GM12878 (cell line): ENCODE data around the gene MAPRE3. TPM values are rescaled to one million over a fixed set of nuclear protein-coding genes. Genes with fewer than 3 reads are reported as not detected.

Experiments
- ATAC-seq: fragments of 200-7000 bp; cut with Tn5 transposase; 3 replicates; pipeline ENCODE4 v1.9.1; 2020; ENCODE audit warnings: mild to moderate bottlenecking, moderate library complexity
- Bru-seq: library from RNA; stranded (reverse); fragments of 400-500 nt; gene quantifications from one replicate; lab custom pipeline; 2021; lab: Mats Ljungman, UMichigan
- BruChase-seq, 2 experiments: library from RNA; stranded (reverse); fragments of 400-500 nt; gene quantifications; one replicate each; lab custom pipeline; 2021; lab: Mats Ljungman, UMichigan
- BruUV-seq: library from RNA; stranded (reverse); fragments of 400-500 nt; replicated peaks from 2 replicates; lab custom pipeline; 2021; lab: Mats Ljungman, UMichigan
- CTCF ChIA-PET: fragments of 300-600 bp; sonication (Branson Sonifier 250); formaldehyde crosslinking; extraction: SDS; loops from one replicate; lab custom pipeline; 2021; ENCODE audit warnings: inconsistent platforms; lab: Yijun Ruan, JAX
- POLR2A ChIA-PET: fragments of 350-600 bp; formaldehyde crosslinking; extraction: SDS; loops from one replicate; lab custom pipeline; 2021; ENCODE audit warnings: inconsistent platforms; lab: Charles Lee
- RAD21 ChIA-PET: fragments of 300-600 bp; sonication (Branson Sonifier 250); formaldehyde crosslinking; loops from one replicate; lab custom pipeline; 2023; ENCODE audit warnings: antibody characterized with exemption; ENCODE audit not compliant: unreplicated experiment; lab: Charles Lee
- SMC1A ChIA-PET: fragments of 300-600 bp; sonication (Branson Sonifier 250); formaldehyde crosslinking; loops from one replicate; lab custom pipeline; 2023; ENCODE audit not compliant: unreplicated experiment, uncharacterized antibody; lab: Charles Lee
- DNase-seq: peaks from one replicate; pipeline ENCODE4 v3.0.0-alpha.2; 2011; ENCODE audit warnings: low read depth, low spot score
- FAIRE-seq: peaks from 3 replicates; lab custom pipeline; 2011; peaks lifted over from hg19 to GRCh38; lab: Jason Lieb, UNC
- H2AFZ ChIP-seq: 2 replicates; pipeline ENCODE4 v1.6.0; 2011; ENCODE audit warnings: low read depth, low read length, control low read depth; ENCODE audit not compliant: control insufficient read depth
- H3K27ac ChIP-seq: 2 replicates; pipeline ENCODE4 v1.5.1; 2011; ENCODE audit warnings: control low read depth; ENCODE audit not compliant: control insufficient read depth, insufficient read depth
- H3K27me3 ChIP-seq, 2 experiments: replicated peaks in 1 of 2; 2 replicates each; pipeline versions ENCODE4 v1.6.0 to v1.6.1; 2011; ENCODE audit warnings: low read length in 1 of 2; ENCODE audit not compliant: control insufficient read depth in 2 of 2, insufficient read depth in 2 of 2
- H3K36me3 ChIP-seq, 2 experiments: 2 replicates each; pipeline ENCODE4 v1.5.1; 2011; ENCODE audit warnings: low read length in 1 of 2; ENCODE audit not compliant: control insufficient read depth in 2 of 2, insufficient read depth in 2 of 2
- H3K4me1 ChIP-seq: 2 replicates; pipeline ENCODE4 v1.6.1; 2011; ENCODE audit warnings: mild to moderate bottlenecking, low read length, moderate library complexity, mixed read lengths; ENCODE audit not compliant: control insufficient read depth, insufficient read depth
- H3K4me2 ChIP-seq: 2 replicates; pipeline ENCODE4 v1.6.0; 2011; ENCODE audit warnings: control low read depth; ENCODE audit not compliant: control insufficient read depth, insufficient read depth
- H3K4me3 ChIP-seq: fragments of 200-600 bp; sonication (generic); 2 replicates; pipeline ENCODE4 v1.5.1; 2016
- H3K79me2 ChIP-seq: 2 replicates; pipeline ENCODE4 v1.6.0; 2011; ENCODE audit warnings: low read length; ENCODE audit not compliant: control insufficient read depth, insufficient read depth
- H3K9ac ChIP-seq: 2 replicates; pipeline ENCODE4 v1.8.0; 2011; ENCODE audit warnings: low read length, control low read depth, mixed read lengths; ENCODE audit not compliant: control insufficient read depth, insufficient read depth
- H3K9me3 ChIP-seq: replicated peaks from 3 replicates; pipeline ENCODE4 v1.5.1; 2011; ENCODE audit warnings: mild to moderate bottlenecking, low read length; ENCODE audit not compliant: control insufficient read depth, insufficient read depth
- H4K20me1 ChIP-seq: 2 replicates; pipeline ENCODE4 v1.6.0; 2011; ENCODE audit not compliant: control insufficient read depth, insufficient read depth
- ASH2L ChIP-seq: fragments of 300-600, 200-600 bp; sonication (generic); IDR thresholded peaks from 2 replicates; pipeline ENCODE4 v1.6.1; 2017; ENCODE audit warnings: low read depth, mild to moderate bottlenecking, borderline replicate concordance
- BACH1 ChIP-seq: fragments of 450-650 bp; IDR thresholded peaks from 2 replicates; pipeline ENCODE4 v1.6.1; 2017; ENCODE audit warnings: mild to moderate bottlenecking, borderline replicate concordance
- BCL11A ChIP-seq: IDR thresholded peaks from 2 replicates; pipeline ENCODE4 v1.6.1; 2011; ENCODE audit warnings: low read depth, low read length
- BHLHE40 ChIP-seq, 2 experiments: fragments of 450-650 bp in 1 of 2; IDR thresholded peaks; 2 replicates each; pipeline ENCODE4 v1.6.1; 2011 to 2017; ENCODE audit warnings: low read depth in 2 of 2, borderline replicate concordance in 1 of 2, improper control_type of control experiment in 1 of 2, low read length in 1 of 2, mild to moderate bottlenecking in 1 of 2
- CTCF ChIP-seq, 3 experiments: IDR thresholded peaks in 2 of 3; conservative IDR thresholded peaks in 1 of 3; 2 replicates each; pipeline ENCODE4 v1.5.1; 2011; ENCODE audit warnings: low read depth in 3 of 3, low read length in 3 of 3, mild to moderate bottlenecking in 3 of 3, control low read depth in 2 of 3, moderate library complexity in 2 of 3, inconsistent platforms in 1 of 3, mixed read lengths in 1 of 3; ENCODE audit not compliant: control insufficient read depth in 2 of 3, insufficient read depth in 1 of 3; ENCODE audit errors: extremely low read depth in 1 of 3
- KAT2A ChIP-seq: conservative IDR thresholded peaks from 2 replicates; pipeline ENCODE4 v1.6.1; 2011; ENCODE audit warnings: low read depth, low read length; ENCODE audit not compliant: control insufficient read depth
- NBN ChIP-seq: fragments of 450-650 bp; IDR thresholded peaks from 2 replicates; pipeline ENCODE4 v1.6.1; 2016
- PKNOX1 ChIP-seq: fragments of 450-650 bp; IDR thresholded peaks from 2 replicates; pipeline ENCODE4 v1.6.1; 2016; ENCODE audit warnings: mild to moderate bottlenecking
- SMC3 ChIP-seq: IDR thresholded peaks from 2 replicates; pipeline ENCODE4 v1.6.1; 2011; ENCODE audit warnings: low read length, improper control_type of control experiment, borderline replicate concordance
- ZNF207 ChIP-seq: fragments of 450-650 bp; IDR thresholded peaks from 2 replicates; pipeline ENCODE4 v1.6.1; 2014; ENCODE audit warnings: antibody characterized with exemption, mild to moderate bottlenecking, borderline replicate concordance
- WGBS: methylation state at CpG from one replicate; pipeline ENCODE4 v1.1.6; 2016; ENCODE audit warnings: low lambda C conversion rate; ENCODE audit not compliant: insufficient replicate concordance, insufficient coverage; ENCODE audit errors: missing lambda C conversion rate; 5-methylcytosine and 5-hydroxymethylcytosine counted together
- in situ Hi-C: fragments of 300-500 bp; cut with MboI; formaldehyde crosslinking; loops from 9 replicates; pipeline ENCODE4 v1.14.3; 2018; ENCODE audit warnings: mixed read lengths
- intact Hi-C: fragments of 100-400 bp; cut with micrococcal nuclease; formaldehyde crosslinking; loops from one replicate; pipeline ENCODE4 v1.14.2; 2022; ENCODE audit not compliant: unreplicated experiment
- long read RNA-seq, 2 experiments: library from polyadenylated mRNA; unstranded; transcript quantifications; one replicate each; pipeline ENCODE4 v2.0.0, GENCODE V29; 2019 to 2020
- polyA minus RNA-seq, 3 experiments: library from RNA; depleted of rRNA, polyadenylated mRNA; stranded (reverse); fragments of >200 nt; gene quantifications; 2 replicates each; pipeline ENCODE4 v1.2.3, GENCODE V29; 2011
- polyA plus RNA-seq, 11 experiments: library from polyadenylated mRNA; depleted of rRNA in 4 of 11; unstranded in 6 of 11; stranded (reverse) in 5 of 11; fragments of >200 nt; fragmentation: Nextera tagmentation in 4 of 11; fragmentation: Illumina TruSeq in 1 of 11; extraction: Ambion mirVana in 4 of 11; extraction: Trizol in 1 of 11; gene quantifications; 1 replicate in 1 of 11; 2 replicates in 10 of 11; pipeline versions ENCODE4 v1.2.1 to v1.2.3, GENCODE V29; 2011 to 2016; ENCODE audit warnings: inconsistent platforms in 2 of 11, missing spikeins in 2 of 11, low read depth in 1 of 11
- total RNA-seq, 4 experiments: library from RNA; depleted of rRNA in 3 of 4; stranded (reverse); fragments of >200 nt in 3 of 4; fragmentation: Illumina TruSeq in 1 of 4; extraction: Trizol in 1 of 4; gene quantifications; 2 replicates each; pipeline versions ENCODE4 v1.2.1 to v1.2.3, GENCODE V29; 2013 to 2021
- TF ChIP-seq, protein P1 (sequence below): fragments of 450-650 bp; IDR thresholded peaks from 2 replicates; pipeline ENCODE4 v1.6.1; 2016; ENCODE audit warnings: mild to moderate bottlenecking, moderate library complexity, borderline replicate concordance

The MAPRE3 gene
- total RNA-seq (2013; cell fraction: nucleolus; rRNA removed), result 5.7 and 7.7 TPM in 2 replicates
- 0.16 and 0.73 TPM in 2 replicates for total RNA-seq (2014; rRNA removed)
- total RNA-seq (2014; rRNA removed; fragmentation: Illumina TruSeq; extraction: Trizol), result 0.27 and 0.32 TPM in 2 replicates
- total RNA-seq (2021), result 0.61 and 0.67 TPM in 2 replicates
- 1.3 TPM for polyA plus RNA-seq (2011; ENCODE audit: low read depth)
- polyA plus RNA-seq (2011; rRNA removed), result 0.75 and 0.86 TPM in 2 replicates
- 0.67 and 0.75 TPM in 2 replicates for polyA plus RNA-seq (2011; cell fraction: cytosol; rRNA removed)
- 6.5 and 6.6 TPM in 2 replicates for polyA plus RNA-seq (2011; cell fraction: nucleus; rRNA removed)
- polyA plus RNA-seq (2012), result 2.5 and 3.0 TPM in 2 replicates
- 0.35 and 0.81 TPM in 2 replicates for polyA plus RNA-seq (2014; fragmentation: Illumina TruSeq; extraction: Trizol)
- under 1 TPM in 1 of 2 experiments, not detected in 1; 0.03 TPM for polyA plus RNA-seq (2014; fragmentation: Nextera tagmentation; extraction: Ambion mirVana)
- polyA plus RNA-seq (2014; rRNA removed), result 1.3 and 1.4 TPM in 2 replicates
- polyA plus RNA-seq (2016; fragmentation: Nextera tagmentation; extraction: Ambion mirVana), result 1 to 10 TPM in 1 of 2 experiments, under 1 TPM in 1; 0.66 to 1.1 TPM
- polyA minus RNA-seq (2011; rRNA and poly(A)+ RNA removed), result 0.51 and 0.52 TPM in 2 replicates
- polyA minus RNA-seq (2011; cell fraction: cytosol; rRNA and poly(A)+ RNA removed), result 0.80 and 1.6 TPM in 2 replicates
- 0.36 and 0.96 TPM in 2 replicates for polyA minus RNA-seq (2011; cell fraction: nucleus; rRNA and poly(A)+ RNA removed)
- Bru-seq, nascent RNA, result percentile 44 among the genes with signal in this experiment
- BruChase-seq, experiment 1, labeled RNA remaining after a 6-hour chase, result percentile 45 among the genes with signal in this experiment
- BruChase-seq, experiment 2, labeled RNA remaining after a 2-hour chase, result percentile 41 among the genes with signal in this experiment
- long read RNA-seq, experiment 1, result 0 reads
- long read RNA-seq, experiment 2, result 0 reads

- FAIRE-seq, result peak; percentile 23
- TF ChIP-seq ZNF207 (0 out of 2 replicates have a peak, but pooled peaks have one; percentile 56), BACH1 (0 out of 2 replicates have a peak, but pooled peaks have one; percentile 27), BHLHE40 (IDR thresholded peaks at IDR 0.05; ENCODE audit: borderline replicate concordance in 1 of 2, low read depth in 2 of 2, low read length in 1 of 2) (peak in 1 of 2 experiments; percentile 49; a peak in 2 of 4 replicates), ASH2L (no peak), NBN (0 out of 2 replicates have a peak, but pooled peaks have one; percentile 42), BCL11A (no peak), PKNOX1 (peak; percentile 87), SMC3 (no peak), KAT2A (no peak), CTCF (IDR thresholded peaks at IDR 0.05 in 2 of 3, conservative IDR thresholded peaks at IDR 0.05 in 1 of 3; ENCODE audit: control insufficient read depth in 2 of 3, extremely low read depth in 1 of 3, insufficient read depth in 1 of 3, low read depth in 3 of 3, low read length in 3 of 3) (no peak)
- TF ChIP-seq, protein P1, sequence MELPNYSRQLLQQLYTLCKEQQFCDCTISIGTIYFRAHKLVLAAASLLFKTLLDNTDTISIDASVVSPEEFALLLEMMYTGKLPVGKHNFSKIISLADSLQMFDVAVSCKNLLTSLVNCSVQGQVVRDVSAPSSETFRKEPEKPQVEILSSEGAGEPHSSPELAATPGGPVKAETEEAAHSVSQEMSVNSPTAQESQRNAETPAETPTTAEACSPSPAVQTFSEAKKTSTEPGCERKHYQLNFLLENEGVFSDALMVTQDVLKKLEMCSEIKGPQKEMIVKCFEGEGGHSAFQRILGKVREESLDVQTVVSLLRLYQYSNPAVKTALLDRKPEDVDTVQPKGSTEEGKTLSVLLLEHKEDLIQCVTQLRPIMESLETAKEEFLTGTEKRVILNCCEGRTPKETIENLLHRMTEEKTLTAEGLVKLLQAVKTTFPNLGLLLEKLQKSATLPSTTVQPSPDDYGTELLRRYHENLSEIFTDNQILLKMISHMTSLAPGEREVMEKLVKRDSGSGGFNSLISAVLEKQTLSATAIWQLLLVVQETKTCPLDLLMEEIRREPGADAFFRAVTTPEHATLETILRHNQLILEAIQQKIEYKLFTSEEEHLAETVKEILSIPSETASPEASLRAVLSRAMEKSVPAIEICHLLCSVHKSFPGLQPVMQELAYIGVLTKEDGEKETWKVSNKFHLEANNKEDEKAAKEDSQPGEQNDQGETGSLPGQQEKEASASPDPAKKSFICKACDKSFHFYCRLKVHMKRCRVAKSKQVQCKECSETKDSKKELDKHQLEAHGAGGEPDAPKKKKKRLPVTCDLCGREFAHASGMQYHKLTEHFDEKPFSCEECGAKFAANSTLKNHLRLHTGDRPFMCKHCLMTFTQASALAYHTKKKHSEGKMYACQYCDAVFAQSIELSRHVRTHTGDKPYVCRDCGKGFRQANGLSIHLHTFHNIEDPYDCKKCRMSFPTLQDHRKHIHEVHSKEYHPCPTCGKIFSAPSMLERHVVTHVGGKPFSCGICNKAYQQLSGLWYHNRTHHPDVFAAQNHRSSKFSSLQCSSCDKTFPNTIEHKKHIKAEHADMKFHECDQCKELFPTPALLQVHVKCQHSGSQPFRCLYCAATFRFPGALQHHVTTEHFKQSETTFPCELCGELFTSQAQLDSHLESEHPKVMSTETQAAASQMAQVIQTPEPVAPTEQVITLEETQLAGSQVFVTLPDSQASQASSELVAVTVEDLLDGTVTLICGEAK, result peak; percentile 47; the same call in 1 of the 2 replicates
Measured at GRCh38 chr2:26970244-26970927, at the start of gene MAPRE3. MAPRE3 (plus strand) TSS chr2:26970637; CDS start chr2:27022219, 51,582 bp downstream.

More at GRCh38 chr2:26970244-26970927, at the start of gene MAPRE3:
- whole genome bisulfite sequencing, result 4% methylated on average over 38 of the region's 69 CpGs
- peak within 1 kb of the TSS; percentile 67 for H3K4me3 ChIP-seq
- peaks cover 1 to 2% of the 10 kb centered on the region in 2 experiments; a peak in 3 of 4 replicates for H3K27me3 ChIP-seq
- DNase-seq (no peak), ATAC-seq (peak; percentile 97)
- H3K36me3 ChIP-seq, result no peaks in the 10 kb centered on the region
- ChIA-PET RAD21 (interaction anchor here (0.7 to 1.7 kb wide), 3 partner anchors 81 to 116 kb away, joined by 3 to 4 read pairs (median 3); partner anchors contain the start of genes AGBL5 and KHK), POLR2A (no interaction called here), CTCF (interaction anchor here (0.6 to 12.2 kb wide), 7 partner anchors 9 to 116 kb away, joined by 3 to 153 read pairs (median 3); no protein-coding TSS in a partner anchor), SMC1A (no interaction called here)
- no peaks in the 10 kb centered on the region for H3K4me1 ChIP-seq
- no peak within 1 kb of the TSS for H3K27ac ChIP-seq
- intact Hi-C loops, result no loop called here
- peak within 1 kb of the TSS; percentile 84 for H3K4me2 ChIP-seq
- no peak within 1 kb of the TSS for H3K9ac ChIP-seq
- H4K20me1 ChIP-seq, result no peaks in the 10 kb centered on the region
- no peaks in the 10 kb centered on the region; the same call in 2 of the 3 replicates for H3K9me3 ChIP-seq
- in situ Hi-C loops, result no loop called here
- peak within 1 kb of the TSS; percentile 75 for H2AFZ ChIP-seq
- no TSS peak for BruUV-seq
- no peaks in the 10 kb centered on the region for H3K79me2 ChIP-seq
